GM12891 (cell line): Measurements from ENCODE around the gene ATP5F1A.
"Not testable (repeated sequence)": the region's sequence is repeated elsewhere in the genome, so short reads cannot be mapped to it uniquely, and the experiment has no call there.

Source experiments
- DNase-seq: peaks from one replicate; pipeline ENCODE4 v3.0.0; 2011; ENCODE audit warnings: low spot score; ENCODE audit not compliant: insufficient read length
- FAIRE-seq: peaks from 2 replicates; lab custom pipeline; 2011; peaks lifted over from hg19 to GRCh38; lab: Jason Lieb, UNC
- PAX5 ChIP-seq: IDR thresholded peaks from 2 replicates; pipeline ENCODE4 v1.6.1; 2011; ENCODE audit warnings: low read length, moderate library complexity, mild to moderate bottlenecking; ENCODE audit not compliant: insufficient read depth, severe bottlenecking
- POLR2A ChIP-seq: IDR thresholded peaks from 2 replicates; pipeline ENCODE4 v1.6.1; 2011; ENCODE audit warnings: low read depth, low read length, control low read depth
- POLR2AphosphoS5 ChIP-seq: IDR thresholded peaks from 2 replicates; pipeline ENCODE4 v1.6.1; 2011; ENCODE audit warnings: low read depth, low read length, control low read depth
- POU2F2 ChIP-seq: IDR thresholded peaks from 2 replicates; pipeline ENCODE4 v1.6.1; 2011; ENCODE audit warnings: low read depth, mild to moderate bottlenecking, control low read depth, low read length, moderate library complexity
- SPI1 ChIP-seq: IDR thresholded peaks from 2 replicates; pipeline ENCODE4 v1.6.1; 2011; ENCODE audit warnings: low read depth, low read length, control low read depth
- TAF1 ChIP-seq: IDR thresholded peaks from 2 replicates; pipeline ENCODE4 v1.6.1; 2011; ENCODE audit warnings: low read depth, low read length, control low read depth

The ATP5F1A gene

DNA sequence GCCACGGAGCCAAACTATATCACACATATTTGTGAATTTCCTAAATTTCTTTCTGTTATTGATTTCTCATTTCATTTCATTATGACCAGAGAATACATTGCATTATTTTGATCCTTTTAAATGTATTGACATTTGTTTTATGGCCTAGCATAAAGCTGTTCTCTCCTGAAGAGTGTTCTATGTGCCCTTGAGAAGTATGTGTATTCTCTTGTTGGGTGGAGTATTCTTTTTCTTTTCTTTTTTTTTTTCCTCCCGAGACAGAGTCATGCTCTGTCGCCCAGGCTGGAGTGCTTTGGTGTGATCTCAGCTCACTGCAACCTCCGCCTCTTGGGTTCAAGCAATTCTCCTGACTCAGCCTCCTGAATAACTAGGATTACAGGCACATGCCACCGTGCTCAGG lies 11.3 kb upstream of the ATP5F1A start:
- TF ChIP-seq PAX5 (no peak), POU2F2 (no peak), POLR2AphosphoS5 (no peak), SPI1 (no peak), TAF1 (no peak)

DNA sequence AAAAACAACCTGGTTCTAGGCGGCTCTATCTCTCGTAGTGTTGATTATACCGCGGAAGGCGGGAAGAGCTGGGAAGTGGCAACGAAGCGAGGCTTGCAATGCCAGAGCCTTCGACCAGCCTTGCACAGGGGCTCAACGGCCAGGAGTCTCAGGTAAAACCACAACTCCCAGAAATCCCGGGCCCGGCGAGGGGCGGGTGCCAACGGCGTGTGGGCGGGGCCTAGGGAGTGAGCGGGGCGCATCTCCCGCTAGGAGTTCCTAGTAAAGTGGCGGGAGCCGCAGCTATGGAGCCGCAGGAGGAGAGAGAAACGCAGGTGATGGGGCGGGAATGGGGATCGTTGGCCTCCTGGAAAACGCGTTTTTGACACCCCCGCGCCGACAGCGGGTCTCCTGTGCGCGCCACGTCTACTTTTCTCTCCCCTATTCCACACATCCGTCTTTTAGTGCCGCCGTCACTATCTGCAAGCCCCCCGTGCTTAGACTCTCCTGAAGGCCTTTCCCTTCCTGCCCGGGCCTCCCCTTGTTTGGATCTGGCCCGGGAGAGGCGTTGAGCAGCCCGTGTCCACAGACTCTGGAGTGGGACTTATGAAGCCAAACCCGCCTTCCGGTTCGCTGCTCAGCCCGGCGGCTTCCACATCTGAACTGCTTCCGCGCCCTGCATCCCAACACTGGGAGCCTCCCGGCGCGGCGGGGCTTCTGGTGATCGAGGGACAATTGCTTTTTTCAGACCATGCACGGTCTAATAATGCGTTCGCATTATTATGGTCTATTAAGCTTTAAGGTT lies 6.2 kb upstream of the ATP5F1A start, which contains the start of gene HAUS1:
Gene HAUS1, plus strand, starts transcription at position 258 of the 784 bp plus-strand sequence. Its CDS starts 27 bp downstream, at position 285.
- FAIRE-seq = peak; percentile 78
- TF ChIP-seq POLR2A = peak; percentile 18; the same call in 1 of the 2 replicates
- TF ChIP-seq TAF1 = no peak
- DNase-seq = peak; percentile 63

More for the DNA sequence above, 11.3 kb upstream of the ATP5F1A start:
- no peak for DNase-seq
- no peak for FAIRE-seq

DNA sequence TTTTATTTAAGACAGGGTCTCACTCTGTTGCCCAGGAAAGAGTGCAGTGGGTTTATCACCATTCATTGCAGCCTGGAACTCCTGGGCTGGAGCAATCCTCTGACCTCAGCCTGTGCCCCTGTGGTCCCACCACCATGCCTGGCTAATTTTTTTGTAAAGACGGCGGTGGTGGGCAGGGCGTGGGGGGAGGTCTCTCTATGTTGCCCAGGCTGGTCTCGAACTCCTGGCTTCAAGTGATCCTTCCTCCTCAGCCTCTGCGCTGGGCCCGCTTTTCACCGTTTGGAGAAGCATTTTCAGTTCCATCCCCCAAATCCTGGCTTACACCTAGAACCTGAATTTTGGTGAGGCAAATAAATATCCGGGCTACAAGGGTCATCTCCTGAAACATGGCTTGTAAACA lies 1.4 kb upstream of the ATP5F1A start:
- DNase-seq (no peak), FAIRE-seq (no peak)
- TF ChIP-seq POLR2A (no peak), PAX5 (no peak), POU2F2 (no peak), POLR2AphosphoS5 (no peak), TAF1 (no peak), SPI1 (no peak)

DNA sequence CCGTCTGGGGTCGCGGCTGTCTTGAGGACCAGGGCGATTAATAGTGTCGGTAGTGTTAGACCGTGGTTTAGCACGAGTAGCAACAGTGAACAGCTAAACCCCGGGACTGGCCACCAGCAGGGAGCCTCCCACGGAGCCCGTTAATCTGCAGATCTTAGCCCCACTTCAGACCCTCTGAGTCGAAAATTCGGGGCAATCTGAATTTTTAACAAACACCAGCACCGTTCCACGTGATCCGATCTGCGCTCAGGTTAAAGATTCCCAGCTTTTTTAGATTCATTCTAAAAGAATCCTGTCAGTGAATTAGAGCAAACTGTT lies 479 bp upstream of the ATP5F1A start:
- DNase-seq (no peak), FAIRE-seq (no peak)
- TF ChIP-seq POLR2A = no peak
- no peak for TF ChIP-seq POU2F2
- no peak for TF ChIP-seq POLR2AphosphoS5
- TF ChIP-seq PAX5 = no peak
- TF ChIP-seq TAF1 = no peak
- no peak for TF ChIP-seq SPI1

DNA sequence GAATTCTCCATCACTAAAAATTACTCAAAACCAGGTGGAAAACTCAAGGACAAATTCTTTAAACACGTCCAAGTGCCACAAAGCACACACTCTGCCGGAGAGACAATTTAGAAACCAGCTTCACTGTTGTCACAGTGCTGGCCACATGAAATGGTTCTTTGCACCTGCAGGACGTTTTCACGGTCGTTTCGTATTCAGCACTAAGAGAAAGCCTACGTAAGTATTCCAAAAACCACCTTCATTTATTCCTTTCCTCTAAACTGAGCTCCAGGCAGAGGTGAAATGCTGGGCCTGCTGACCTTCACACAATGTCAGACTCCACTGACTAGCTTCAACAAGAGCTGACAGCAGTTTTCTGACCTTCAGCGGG lies 680 bp downstream of the ATP5F1A start:
- TF ChIP-seq SPI1 (no peak), POLR2A (no peak), PAX5 (no peak), TAF1 (no peak), POU2F2 (no peak), POLR2AphosphoS5 (no peak)
- FAIRE-seq (no peak), DNase-seq (no peak)

DNA sequence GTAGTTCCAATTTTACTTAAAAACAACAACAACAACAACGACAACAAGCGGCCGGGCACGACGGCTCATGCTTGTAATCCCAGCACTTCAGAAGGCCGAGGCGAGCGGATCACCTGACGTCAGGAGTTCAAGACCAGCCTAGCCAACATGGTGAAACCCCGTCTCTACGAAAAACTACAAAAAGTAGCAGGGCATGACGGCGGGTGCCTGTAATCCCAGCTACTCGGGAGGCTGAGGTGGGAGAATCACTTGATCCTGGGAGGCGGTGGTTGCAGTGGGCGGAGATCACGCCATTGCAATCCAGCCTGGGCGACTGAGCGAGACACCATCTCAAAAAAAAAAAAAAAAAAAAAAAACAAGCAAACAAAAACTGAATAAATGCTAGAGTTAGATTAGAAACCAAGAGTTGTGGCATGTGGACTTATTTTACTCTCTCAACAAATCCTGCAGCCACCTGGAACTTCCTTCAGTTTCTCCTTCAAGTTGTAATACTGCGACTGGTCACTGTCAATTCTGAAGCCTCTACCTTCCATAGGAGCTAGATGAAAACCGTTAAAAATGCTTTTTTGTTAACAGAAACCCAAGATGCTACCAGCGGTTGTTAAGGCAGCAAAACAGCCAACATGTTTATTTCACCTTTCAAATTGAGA lies 1.3 kb downstream of the ATP5F1A start:
- TF ChIP-seq SPI1 = no peak
- no peak for TF ChIP-seq POLR2AphosphoS5
- TF ChIP-seq PAX5 = no peak
- no peak for TF ChIP-seq POLR2A
- TF ChIP-seq TAF1 = no peak
- TF ChIP-seq POU2F2 = no peak
- DNase-seq = no peak
- no peak for FAIRE-seq

DNA sequence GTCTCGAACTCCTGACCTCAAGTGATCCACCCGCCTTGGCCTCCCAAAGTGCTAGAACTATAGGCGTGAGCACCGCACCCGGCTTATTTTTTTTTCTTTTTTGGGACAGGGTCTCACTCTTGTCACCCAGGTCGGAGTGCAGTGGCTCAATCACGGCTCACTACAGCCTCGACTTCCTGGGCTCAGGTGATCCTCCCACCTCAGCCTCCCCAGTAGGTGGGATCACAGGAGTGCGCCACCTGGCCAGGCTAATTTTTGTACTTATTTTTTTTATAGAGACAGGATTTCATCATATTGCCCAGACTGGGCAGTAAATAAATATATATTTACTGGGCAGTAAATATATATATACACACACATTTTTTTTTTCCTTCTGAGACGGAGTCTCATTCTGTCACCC lies 2.6 kb downstream of the ATP5F1A start:
- DNase-seq = no peak
- no peak for FAIRE-seq
- TF ChIP-seq PAX5 (no peak), TAF1 (no peak), POU2F2 (no peak), POLR2A (no peak), POLR2AphosphoS5 (no peak), SPI1 (no peak)

DNA sequence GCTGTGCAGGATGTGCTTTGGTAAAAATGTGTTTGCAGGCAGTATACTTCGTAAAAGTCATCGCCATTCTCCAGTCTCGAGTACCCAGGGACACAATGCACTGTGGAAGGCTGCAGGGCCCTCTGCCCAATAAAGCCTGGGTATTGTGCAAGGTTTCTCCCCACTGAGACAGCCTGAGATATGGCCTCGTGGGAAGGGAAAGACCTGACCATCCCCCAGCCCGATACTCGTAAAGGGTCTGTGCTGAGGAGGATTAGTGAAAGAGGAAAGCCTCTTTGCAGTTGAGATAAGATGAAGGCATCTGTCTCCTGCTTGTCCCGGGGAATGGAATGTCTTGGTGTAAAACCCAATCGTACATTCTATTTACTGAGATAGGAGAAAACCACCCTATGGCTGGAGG lies 9.6 kb downstream of the ATP5F1A start:
- FAIRE-seq = not testable (repeated sequence)

DNA sequence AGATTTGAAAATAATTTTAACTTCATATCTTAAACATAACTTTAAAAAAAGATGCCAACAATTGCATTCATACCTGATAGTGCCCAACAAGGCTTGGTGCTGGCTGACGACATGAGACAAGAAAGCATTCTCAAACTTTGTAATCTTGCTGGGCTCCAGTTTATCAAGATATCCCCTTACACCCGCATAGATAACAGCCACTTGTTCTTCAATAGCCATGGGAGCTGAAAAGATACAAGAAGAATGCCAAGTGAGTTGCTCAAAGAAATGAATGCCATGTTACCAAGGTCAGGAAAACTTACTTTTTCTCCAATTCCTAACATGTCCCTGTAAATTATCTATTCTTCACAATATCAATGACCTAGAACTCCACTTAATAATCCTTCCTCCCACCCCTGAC lies 13.7 kb downstream of the ATP5F1A start:
- TF ChIP-seq SPI1 (no peak), POU2F2 (no peak), TAF1 (no peak), POLR2A (no peak), PAX5 (no peak), POLR2AphosphoS5 (no peak)
- DNase-seq (no peak), FAIRE-seq (no peak)

More for the DNA sequence above, 9.6 kb downstream of the ATP5F1A start:
- not testable (repeated sequence) for DNase-seq

DNA sequence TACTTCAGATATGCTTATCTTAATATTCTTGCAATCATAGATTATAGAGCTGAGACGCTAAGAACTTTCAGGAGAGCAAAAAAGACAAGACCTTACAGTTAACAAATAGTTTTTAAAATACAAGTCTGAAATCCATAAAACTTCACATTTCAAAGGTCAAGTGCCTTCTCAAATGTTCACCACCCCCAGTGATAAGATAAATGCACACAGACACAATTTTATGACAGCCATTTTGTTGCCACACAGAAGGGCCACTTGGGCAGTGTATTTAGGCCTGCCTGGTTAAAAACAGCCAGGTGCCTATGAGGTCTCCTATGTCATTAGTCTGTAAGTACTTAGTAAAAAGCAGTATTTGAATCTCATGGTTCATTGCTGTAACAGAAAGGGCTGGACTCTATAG lies 17.9 kb downstream of the ATP5F1A start:
- no peak for DNase-seq
- TF ChIP-seq PAX5 (no peak), POLR2AphosphoS5 (no peak), SPI1 (no peak), POLR2A (no peak)
- no peak for FAIRE-seq
